ENCODE data around the gene RHOA. TPM values are rescaled to one million over a fixed set of nuclear protein-coding genes. Genes with fewer than 3 reads are reported as not detected.
A peak's percentile ranks its signal among the peaks of the same experiment; 100 is the strongest.
"Not testable (repeated sequence)": the region's sequence is repeated elsewhere in the genome, so short reads cannot be mapped to it uniquely, and the experiment has no call there.

The RHOA gene
- polyA plus RNA-seq, 1 experiment = 549 TPM

DNA sequence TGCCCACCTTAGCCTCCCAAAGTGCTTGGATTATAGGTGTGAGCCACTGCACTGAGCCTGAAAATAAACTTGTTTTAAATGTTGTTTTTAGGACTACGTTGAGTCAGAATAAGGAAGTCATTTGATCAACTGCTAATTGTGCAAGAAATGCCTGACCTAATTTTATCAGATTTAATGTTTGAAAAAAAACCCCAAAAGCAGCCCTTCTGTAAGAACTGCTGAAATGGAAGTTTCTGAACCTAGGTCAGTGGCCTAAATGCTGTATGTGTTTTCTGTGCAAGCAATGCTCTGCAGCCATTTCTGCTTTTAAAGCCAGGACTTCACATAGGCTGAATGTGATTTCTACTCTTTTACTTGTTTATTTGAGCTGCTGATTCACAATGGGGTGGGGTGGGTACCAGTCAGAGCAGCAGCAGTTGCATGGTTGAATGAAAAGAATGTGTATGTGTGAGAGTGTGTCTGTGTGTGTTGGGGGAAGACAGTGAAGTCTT lies 60.2 kb downstream of the RHOA start:
- POLR2A ChIA-PET = interaction anchor here (0.5 to 1.1 kb wide), 3 partner anchors 12 to 332 kb away, joined by 3 to 7 read pairs (median 4); partner anchors contain the start of gene USP4

DNA sequence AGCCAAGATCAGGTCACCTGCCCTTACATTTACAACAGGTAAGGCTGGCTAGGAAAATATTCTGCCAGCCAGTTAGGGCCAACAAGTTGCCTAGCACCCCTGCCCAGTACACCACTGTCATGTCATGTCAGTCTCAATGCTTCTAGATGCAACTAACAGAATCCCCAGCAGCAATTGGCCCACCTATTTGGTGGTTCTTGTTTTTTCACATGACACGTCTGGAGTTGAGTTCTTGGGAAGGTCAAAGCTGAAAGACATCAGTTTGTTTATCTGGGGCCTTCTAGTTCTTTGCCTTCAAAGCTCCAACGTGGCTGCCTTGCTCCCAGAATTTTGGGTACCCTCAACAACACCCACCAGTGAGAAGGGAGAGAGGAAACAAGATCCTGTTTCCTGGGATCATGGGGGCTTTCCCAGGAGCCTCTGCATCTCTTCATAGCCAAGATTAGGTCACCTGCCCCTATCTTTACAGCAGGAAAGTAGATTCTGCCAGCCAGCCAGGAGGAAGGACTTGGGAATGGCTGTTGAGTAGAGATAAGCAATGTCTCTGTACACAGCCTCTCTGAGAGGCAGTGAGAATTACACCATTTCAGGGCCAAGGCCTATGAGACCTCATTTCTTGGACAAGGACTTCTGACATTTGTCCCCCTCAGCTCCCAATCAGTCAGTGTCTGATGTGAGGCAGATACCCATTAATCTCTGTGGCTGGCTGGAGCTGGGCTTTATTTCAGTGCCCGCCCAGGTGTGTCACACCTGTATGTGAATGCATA lies 62.2 kb downstream of the RHOA start:
- Histone ChIP-seq H3K27me3 (ENCODE audit: control insufficient read depth, insufficient read depth, low read length) (no peaks in the 10 kb centered on the region), H3K36me3 (ENCODE audit: control insufficient read depth, insufficient read depth, low read length) (no peaks in the 10 kb centered on the region), H3K4me3 (ENCODE audit: low read depth, low read length) (no peak overlapping the region)
- POLR2A ChIA-PET = no interaction called here
- TF ChIP-seq, protein P1, sequence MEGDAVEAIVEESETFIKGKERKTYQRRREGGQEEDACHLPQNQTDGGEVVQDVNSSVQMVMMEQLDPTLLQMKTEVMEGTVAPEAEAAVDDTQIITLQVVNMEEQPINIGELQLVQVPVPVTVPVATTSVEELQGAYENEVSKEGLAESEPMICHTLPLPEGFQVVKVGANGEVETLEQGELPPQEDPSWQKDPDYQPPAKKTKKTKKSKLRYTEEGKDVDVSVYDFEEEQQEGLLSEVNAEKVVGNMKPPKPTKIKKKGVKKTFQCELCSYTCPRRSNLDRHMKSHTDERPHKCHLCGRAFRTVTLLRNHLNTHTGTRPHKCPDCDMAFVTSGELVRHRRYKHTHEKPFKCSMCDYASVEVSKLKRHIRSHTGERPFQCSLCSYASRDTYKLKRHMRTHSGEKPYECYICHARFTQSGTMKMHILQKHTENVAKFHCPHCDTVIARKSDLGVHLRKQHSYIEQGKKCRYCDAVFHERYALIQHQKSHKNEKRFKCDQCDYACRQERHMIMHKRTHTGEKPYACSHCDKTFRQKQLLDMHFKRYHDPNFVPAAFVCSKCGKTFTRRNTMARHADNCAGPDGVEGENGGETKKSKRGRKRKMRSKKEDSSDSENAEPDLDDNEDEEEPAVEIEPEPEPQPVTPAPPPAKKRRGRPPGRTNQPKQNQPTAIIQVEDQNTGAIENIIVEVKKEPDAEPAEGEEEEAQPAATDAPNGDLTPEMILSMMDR (IDR thresholded peaks at IDR 0.05; ENCODE audit: insufficient read depth, low read depth, low read length) = no peak
- CTCF ChIA-PET = interaction anchor here (0.7 kb wide), 1 partner anchor 9 kb away, joined by 3 read pairs; the partner anchor contains the start of gene USP4
- no peak for DNase-seq (ENCODE audit: low read depth)

More for the DNA sequence above, 60.2 kb downstream of the RHOA start:
- TF ChIP-seq, protein P1 (IDR thresholded peaks at IDR 0.05; ENCODE audit: insufficient read depth, low read depth, low read length) = no peak
- Histone ChIP-seq H3K4me3 (ENCODE audit: low read depth, low read length) (no peak overlapping the region), H3K27me3 (ENCODE audit: control insufficient read depth, insufficient read depth, low read length) (no peaks in the 10 kb centered on the region), H3K36me3 (ENCODE audit: control insufficient read depth, insufficient read depth, low read length) (peaks cover 7% of the 10 kb centered on the region)
- peak; percentile 75 for DNase-seq (ENCODE audit: low read depth)
- CTCF ChIA-PET = interaction anchor here (0.9 kb wide), 1 partner anchor 11 kb away, joined by 4 read pairs; no protein-coding TSS in a partner anchor

DNA sequence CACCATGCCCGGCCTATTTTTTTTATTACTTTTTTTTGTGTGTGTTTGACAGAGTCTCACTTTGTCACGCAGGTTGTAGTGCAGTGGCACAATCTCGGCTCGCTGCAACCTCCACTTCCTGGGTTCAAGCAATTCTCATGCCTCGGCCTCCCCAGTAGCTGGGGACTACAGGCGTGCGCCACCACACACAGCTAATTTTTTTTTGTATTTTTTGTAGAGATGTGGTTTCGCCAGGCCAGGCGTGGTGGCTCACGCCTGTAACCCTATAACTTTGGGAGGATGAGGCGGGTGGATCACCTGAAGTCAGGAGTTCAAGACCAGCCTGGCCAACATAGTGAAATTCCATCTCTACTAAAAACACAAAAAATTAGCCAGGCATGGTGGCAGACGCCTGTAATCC lies 63.4 kb downstream of the RHOA start:
- H3K27me3 ChIP-seq (ENCODE audit: control insufficient read depth, insufficient read depth, low read length); POLR2A ChIA-PET; DNase-seq (ENCODE audit: low read depth); H3K36me3 ChIP-seq (ENCODE audit: control insufficient read depth, insufficient read depth, low read length); CTCF ChIA-PET; H3K4me3 ChIP-seq (ENCODE audit: low read depth, low read length): not testable (repeated sequence)

DNA sequence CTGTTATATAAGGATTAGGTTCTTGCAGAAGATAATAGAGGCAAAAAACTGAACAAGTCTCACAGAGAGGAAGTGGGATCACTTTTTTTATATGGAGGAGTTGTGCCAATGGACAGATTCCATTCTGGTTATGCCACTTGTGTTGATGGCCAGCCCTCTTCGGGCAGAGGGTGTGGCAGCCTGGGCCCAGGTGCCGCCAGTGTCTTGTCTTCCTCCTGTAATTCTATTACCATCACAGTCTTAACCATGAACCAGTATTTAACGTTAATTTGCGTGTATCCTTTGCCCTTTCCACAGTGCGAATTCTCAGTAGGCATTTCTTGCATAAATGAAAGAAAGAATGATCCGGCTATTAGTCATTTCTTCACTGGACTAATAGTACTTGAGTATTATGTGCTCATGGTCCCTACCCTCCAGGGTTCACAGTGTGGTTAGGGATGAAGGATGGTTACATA lies 65.0 kb downstream of the RHOA start:
- TF ChIP-seq, protein P1 (IDR thresholded peaks at IDR 0.05; ENCODE audit: insufficient read depth, low read depth, low read length) = no peak
- ChIA-PET POLR2A (interaction anchor here (0.6 kb wide), 1 partner anchor 13 kb away, joined by 3 read pairs; no protein-coding TSS in a partner anchor), CTCF (no interaction called here)
- DNase-seq (ENCODE audit: low read depth) = no peak
- Histone ChIP-seq H3K27me3 (ENCODE audit: control insufficient read depth, insufficient read depth, low read length) (no peaks in the 10 kb centered on the region), H3K36me3 (ENCODE audit: control insufficient read depth, insufficient read depth, low read length) (no peaks in the 10 kb centered on the region), H3K4me3 (ENCODE audit: low read depth, low read length) (no peak overlapping the region)

DNA sequence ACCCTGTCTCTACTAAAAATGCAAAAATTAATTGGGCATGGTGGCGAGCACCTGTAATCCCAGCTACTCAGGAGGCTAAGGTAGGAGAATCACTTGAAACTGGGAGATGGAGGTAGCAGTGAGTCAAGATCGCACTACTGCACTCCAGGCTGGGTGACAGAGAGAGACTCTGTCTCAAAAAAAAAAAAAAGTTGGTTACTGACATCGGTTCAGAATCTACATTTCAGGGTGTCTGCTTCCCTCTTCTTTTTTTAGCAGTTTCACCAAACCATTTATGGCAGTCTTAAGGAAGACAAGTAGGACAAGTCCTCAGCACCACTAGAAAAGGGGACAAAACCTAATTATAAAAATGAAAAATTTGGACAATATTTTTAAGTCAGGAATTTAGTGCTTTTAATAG lies 68.6 kb downstream of the RHOA start:
- DNase-seq (ENCODE audit: low read depth) = no peak
- CTCF ChIA-PET = interaction anchor here (0.8 to 0.9 kb wide), 2 partner anchors 19 to 85 kb away, joined by 3 to 4 read pairs; no protein-coding TSS in a partner anchor

More for the DNA sequence above, 68.6 kb downstream of the RHOA start:
- TF ChIP-seq, protein P1 (IDR thresholded peaks at IDR 0.05; ENCODE audit: insufficient read depth, low read depth, low read length) = no peak
- Histone ChIP-seq H3K4me3 (ENCODE audit: low read depth, low read length) (no peak overlapping the region), H3K27me3 (ENCODE audit: control insufficient read depth, insufficient read depth, low read length) (no peaks in the 10 kb centered on the region), H3K36me3 (ENCODE audit: control insufficient read depth, insufficient read depth, low read length) (no peaks in the 10 kb centered on the region)
- POLR2A ChIA-PET = no interaction called here
